Right lung (tissue), 5 donors: ENCODE measurements around the gene MAMLD1. TPM values are rescaled to one million over a fixed set of nuclear protein-coding genes. Genes with fewer than 3 reads are reported as not detected.

Source experiments
- DNase-seq, 2 donors: peaks; one replicate each; pipeline ENCODE4 v3.0.0-alpha.2; 2013
- polyA plus RNA-seq, 5 donors: library from polyadenylated mRNA; unstranded; fragments of 120-200 nt; gene quantifications; one replicate each; pipeline versions ENCODE4 v1.2.1 to v1.2.3, GENCODE V29; 2013; ENCODE audit warnings: inconsistent platforms in 1 of 5, low replicate concordance in 1 of 5; ENCODE audit not compliant: insufficient read length in 5 of 5, insufficient read depth in 1 of 5

The MAMLD1 gene
- polyA plus RNA-seq, 5 donors: 11.6 to 17.3 (median 15.2) TPM

DNA sequence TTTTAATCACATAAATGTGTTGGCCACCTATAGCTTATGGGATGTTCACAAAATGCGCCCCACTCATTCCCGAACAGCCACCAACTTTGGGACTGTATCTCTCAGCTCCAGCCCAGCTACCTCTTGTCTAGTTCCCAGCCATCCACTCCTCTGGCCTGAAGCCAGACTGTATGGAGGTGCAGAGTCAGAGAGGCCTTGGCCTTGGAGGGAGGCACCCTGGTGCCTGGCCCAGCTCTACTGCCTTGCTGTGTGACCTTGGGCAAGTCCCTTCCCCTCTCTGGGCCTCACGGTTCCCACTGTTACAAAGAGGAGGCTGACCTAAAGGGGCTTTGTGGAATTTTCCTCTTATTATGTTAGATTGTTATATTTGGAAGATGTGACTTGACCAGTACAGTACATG, 13.9 kb downstream of the MAMLD1 start:
- DNase-seq: no peak

DNA sequence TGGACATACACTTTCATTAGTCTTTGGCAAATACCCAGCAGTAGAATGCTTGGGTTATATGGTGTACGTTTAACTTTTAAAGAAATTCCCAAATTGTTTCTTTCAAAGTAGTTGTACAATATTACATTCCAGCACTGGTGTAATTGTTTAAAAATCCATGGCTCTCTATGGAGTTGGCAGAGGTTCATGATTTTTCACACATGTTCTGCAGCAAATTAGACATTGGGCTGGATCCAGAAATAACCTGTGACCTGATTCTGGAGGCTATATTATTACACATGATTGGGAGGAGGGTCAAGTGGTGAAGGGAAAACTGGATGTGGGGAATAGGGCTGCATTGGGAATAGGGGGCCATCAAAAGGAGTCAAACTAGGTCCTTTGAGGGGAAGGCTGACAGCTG, 41.9 kb downstream of the MAMLD1 start:
- no peak for DNase-seq

DNA sequence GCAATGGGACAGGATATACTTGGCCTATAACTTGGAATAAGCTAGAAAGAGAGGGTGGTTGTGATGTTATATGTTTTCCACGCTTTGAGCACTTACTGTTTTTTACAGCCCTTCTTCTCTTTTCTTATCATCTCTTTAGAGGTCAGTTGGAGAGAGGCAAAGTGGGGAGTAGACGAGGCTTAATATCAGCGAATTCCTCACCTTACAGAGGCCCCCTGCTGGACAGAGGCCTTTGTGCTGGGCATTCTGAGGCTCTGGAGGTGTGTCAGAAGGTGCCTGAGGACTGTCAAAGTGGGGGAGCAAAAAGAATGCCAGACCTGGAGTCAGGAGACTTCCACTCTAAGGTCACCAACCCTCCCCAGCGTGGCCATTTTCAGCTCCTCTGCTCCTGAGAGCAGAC, 42.5 kb downstream of the MAMLD1 start:
- no peak for DNase-seq

DNA sequence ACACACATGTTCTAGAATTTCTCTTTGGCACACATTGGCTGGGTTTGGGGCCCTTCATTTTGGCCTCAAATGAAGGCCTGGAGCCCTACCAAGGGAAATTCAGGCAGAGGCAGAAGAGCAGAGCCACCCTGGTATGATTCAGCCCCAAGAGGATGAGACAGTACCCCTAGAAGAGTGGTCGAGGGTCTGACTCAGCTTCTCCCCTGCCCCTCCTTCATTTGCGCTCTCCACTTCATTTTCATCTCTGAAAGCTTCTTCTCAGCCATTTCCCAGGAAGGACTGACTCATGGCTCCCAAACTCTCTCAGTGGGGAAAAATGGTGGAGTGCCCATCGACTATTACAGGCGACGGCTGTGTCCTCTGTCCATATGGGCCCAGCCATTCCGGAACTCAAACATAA, 43.5 kb downstream of the MAMLD1 start:
- no peak for DNase-seq

DNA sequence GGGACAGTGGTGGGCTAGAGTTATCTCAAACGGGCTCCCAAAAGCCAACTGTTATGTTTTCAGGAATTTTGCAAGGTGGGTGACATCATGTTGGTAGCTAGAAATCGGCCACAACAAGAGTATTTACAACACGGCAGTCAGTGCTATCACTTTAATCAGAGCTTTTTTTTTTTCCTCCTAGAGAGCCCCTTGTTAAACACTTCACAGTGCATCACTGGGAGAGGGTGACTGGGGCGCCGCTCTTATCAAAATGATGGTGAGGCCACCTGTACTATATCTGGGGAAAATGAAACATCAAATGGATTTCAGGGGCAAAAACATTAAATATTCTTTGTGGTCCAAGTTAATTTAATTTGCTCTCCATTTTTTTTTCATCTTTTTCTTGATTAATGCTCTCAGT, 44.9 kb downstream of the MAMLD1 start:
- no peak for DNase-seq

DNA sequence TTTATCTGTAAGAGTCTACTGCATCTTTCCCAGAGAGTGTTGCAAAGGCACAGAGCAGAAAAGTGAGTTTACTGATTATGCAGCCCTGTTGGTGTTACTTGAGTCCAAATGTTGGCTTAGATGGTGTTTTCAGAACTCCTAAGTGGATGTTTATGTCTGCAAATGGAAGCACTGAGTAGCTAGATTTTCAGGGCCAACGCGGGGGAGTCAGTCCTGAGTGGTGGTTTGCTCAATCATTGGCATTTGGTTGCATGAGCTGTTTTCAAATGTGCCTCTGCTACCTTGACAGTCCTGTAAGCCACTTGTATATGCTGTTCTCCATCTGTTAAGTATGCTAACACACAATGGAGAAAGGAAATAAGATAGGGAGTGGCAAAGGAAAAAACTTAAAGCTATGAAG, 45.4 kb downstream of the MAMLD1 start:
- DNase-seq: no peak

- no peak for DNase-seq
Observed at GRCh38 chrX:150409486-150409885, 46.4 kb downstream of the MAMLD1 start.

DNA sequence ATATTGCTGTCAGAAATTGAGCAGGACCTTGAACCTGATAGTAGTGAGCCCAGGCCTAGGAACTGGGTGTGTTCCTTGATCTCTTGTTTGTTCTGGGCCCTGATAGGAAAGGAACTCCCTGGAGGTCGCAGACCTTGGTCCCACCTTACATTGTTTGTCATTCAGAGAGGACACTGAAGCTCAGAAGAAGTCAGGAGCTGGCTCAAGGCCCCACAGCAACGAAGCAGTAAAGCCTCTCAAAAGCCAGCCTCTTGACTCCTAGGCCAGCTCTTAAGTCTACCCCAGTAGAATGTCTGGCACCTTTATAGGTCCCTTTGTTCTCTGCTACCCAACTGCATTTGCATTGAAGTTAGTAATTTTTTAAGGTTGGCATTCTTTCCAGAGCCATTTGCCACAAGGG, 46.8 kb downstream of the MAMLD1 start:
- no peak for DNase-seq

DNA sequence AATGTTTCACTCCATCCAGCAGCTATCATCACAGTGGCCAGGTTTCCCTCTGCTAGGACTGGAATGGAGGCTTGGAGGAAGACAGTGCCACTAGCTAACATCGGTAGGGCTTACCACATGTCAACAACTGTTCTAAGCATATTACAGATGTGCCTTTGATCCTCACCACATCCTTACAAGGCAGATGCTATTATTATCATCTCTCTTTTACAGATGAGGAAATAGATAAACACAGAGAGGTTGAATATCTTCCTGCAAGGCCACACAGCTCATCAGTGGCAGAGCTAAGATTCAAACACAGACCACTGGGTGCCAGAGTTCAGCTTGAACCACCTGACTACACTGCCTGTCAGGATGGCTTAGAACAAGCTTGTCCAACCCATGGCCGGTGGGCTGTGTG, 47.4 kb downstream of the MAMLD1 start:
- no peak for DNase-seq

DNA sequence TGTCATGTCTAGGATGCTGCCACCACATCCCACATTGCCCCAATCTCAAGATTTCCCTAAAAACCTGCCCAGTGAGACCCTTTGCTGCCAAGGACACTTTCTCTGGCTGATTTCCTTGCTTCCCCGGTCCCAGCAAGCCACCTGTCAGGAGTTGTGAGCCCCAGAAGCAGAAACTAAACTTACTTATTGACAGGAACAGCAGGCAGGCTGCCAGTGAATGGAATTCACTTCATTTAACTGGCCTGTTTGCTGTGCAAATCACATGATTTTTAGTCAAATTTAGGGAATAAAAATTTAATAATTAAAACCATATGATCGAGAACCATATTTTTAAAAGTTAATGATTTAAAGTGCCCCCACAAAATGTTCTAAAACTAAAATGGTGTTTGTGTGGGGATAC, 48.5 kb downstream of the MAMLD1 start:
- DNase-seq: no peak

- no peak for DNase-seq
Observed at GRCh38 chrX:150414228-150414627, 51.1 kb downstream of the MAMLD1 start.

- no peak for DNase-seq
Observed at GRCh38 chrX:150416469-150416868, 53.4 kb downstream of the MAMLD1 start.

DNA sequence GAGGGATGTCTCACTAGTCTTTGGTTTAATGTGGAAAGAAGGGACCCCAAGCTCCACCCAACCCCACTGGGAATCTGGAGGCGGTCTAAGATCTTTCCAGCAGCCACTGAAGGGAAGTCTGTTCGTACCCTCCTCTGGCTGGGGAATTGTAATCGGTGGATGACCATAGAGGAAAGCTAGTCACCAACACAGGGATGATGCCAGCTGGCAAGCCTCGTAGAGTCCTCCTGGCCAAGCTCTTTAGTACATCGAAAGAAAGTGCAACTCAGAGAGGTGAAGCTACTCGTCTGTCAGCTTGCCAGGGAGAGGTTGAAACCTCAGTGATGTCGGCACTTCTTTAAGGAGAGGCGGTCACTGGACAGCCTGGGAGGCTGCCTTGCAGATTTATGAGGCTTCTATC, 58.7 kb downstream of the MAMLD1 start:
- DNase-seq: no peak

DNA sequence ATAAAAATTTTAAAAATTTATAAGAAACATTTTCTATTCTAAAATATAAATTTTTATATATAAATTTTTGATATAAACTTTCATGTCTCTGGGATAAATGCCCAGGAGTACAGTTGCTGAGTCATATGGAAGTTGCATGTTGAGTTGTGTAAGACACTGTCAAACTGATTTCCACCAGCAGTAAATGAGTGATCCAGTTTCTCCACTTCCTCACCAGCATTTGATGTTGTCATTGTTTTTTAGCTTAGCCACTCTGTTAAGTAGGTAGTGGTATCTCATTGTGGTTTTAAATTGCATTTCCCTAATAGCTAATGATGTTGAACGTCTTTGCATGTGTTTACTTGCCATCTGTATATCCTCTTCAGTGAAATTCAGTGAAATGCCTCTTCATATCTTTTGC, 66.5 kb downstream of the MAMLD1 start:
- DNase-seq: no peak

- no peak for DNase-seq
Observed at GRCh38 chrX:150436195-150436594, 73.1 kb downstream of the MAMLD1 start.

DNA sequence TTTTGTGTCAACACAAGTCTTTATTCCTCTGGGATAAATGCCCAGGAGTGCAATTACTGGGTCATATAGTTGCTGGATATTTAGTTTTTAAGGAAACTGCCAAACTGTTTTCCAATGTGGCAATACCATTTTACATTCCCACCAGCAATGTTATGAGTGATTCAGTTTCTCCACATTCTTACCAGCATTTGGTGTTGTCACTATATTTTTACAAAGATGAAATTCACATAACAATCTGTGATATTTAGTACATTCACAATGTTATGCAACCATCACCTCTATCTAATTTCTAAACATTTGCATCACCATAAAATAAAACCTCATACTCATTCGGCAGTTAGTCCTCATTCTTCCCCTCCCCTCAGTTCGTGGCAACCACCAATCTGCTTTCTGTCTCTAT, 75.0 kb downstream of the MAMLD1 start:
- DNase-seq: no peak

DNA sequence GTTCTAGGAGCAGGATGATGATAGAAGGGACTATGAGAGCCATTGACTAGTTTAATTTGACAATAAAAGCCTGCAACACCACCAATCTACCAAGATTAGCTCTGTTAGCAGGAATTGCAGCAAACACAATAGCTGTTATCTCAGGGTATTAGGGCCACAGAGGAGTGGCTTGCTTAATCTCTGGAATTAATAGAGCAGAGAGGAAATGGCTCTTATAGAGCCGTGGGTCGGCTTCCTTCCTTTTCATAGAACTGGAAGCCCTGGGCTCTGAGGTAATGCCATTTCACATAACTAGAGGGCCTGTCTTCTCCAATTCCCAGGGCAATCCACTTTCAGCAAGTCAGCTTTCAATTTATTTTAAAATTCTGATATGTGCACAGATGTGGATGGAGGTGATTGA, 83.0 kb downstream of the MAMLD1 start:
- no peak for DNase-seq

DNA sequence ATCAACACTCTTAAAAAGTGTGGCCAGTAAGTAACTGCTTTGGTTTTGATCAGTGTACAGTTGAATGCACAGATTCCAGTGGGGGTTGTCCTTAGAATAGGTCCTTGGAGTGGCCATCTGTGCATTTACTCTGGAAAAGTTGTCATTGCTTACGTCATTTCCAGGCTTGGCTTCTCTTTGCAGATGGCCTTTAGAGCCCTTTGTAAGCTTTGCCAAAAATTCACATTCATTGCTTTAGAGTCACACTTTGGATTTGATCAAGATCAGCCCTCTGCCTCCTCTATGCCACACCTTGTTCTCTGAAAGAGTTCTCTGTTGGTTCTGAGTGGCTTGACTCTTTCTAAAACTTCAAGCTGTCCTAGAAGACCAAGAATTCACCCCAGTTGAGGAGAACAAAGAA, 83.9 kb downstream of the MAMLD1 start:
- no peak for DNase-seq

DNA sequence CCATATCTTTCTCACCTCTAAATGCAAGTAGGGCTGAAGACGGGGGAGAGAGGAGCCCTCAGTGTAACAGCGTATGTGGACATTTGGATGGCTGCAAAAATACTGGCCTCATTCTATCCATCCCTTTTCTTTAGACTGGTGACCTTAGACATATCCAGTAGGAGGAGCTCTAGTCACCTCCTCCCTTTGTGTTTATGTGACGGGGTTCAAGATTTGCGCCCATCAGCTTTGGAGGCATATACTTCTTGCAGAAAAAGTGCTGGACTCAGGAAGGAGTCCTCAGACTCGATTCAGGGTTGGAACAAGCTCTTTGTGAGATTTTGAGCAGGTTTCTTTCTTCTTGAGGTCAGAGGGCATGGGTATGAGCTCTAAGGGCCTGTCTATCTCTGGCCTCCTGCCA, 86.2 kb downstream of the MAMLD1 start:
- DNase-seq: no peak

DNA sequence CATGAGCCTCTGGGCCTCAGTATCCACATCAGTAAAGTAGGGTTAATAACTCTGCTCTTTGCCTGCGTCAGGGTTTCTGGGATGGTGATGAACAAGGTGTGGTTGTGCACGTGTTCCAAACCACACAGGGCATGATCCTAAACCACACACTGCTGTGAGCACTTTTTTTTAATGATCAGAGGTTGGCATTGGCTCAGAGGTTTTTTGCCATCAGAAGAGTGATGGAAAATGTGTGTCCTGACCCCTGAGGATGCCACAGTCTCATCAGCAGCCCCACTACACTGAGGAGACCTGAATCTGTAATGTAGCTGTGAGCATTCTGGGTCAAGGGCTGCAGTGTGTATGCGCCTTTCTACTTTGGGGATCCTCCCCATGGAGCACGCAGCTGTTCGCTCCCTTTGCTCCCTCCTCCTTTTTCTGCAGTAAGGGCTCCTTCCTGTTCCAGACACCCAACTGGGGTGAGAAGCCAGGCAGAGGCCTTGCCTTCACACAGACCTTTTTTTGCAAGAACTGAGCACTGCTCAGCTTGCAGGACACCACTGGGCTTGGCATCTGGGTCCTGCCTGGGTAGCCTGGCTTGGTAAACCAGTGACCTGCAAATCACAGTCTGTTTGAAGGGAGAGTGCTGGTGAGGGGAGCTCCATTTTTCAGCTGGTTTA, 87.5 kb downstream of the MAMLD1 start:
- no peak for DNase-seq

- peak; percentile 30 to 35 for DNase-seq
Observed at GRCh38 chrX:150451953-150452352, 88.8 kb downstream of the MAMLD1 start.

GRCh38 chrX:150454083-150454482, 91.0 kb downstream of the MAMLD1 start:
- no peak for DNase-seq

DNA sequence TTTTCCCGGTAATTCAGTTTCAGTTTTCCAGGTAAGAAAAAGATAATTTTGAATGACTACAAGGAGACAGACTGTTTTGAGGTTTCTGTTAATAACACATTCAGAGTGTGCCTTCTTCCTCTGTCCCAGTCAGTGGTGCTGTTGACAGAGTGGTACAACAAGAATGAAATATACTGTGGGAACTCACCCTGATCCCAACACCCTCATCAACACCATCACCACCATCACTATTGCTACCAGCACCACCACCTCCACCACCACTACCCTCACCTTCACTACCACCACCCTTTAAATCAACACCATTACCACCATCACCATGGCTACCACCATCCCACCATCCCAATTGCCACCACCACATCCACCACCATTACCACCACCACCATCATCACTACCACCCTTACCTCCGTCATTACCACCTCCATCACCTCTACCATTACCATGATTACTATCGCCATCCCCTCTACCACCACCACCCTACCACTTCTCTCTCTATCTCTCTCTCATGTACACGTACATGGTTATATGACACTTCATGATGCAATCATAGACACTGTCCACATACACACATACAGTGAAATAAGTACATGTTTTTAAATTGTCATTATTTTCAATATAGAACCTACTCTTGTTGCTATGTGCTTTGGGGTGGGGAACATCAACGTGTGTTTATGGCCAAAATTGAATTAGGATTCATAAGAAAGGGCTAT, 91.5 kb downstream of the MAMLD1 start:
- DNase-seq: no peak

GRCh38 chrX:150455215-150455608, 92.1 kb downstream of the MAMLD1 start:
- DNase-seq: peak; percentile 16 to 21
